ENCODE data around the gene C1QTNF8. TPM values are rescaled to one million over a fixed set of nuclear protein-coding genes. Genes with fewer than 3 reads are reported as not detected.

The C1QTNF8 gene
- total RNA-seq, 1 donor from 2014 or later = not detected

DNA sequence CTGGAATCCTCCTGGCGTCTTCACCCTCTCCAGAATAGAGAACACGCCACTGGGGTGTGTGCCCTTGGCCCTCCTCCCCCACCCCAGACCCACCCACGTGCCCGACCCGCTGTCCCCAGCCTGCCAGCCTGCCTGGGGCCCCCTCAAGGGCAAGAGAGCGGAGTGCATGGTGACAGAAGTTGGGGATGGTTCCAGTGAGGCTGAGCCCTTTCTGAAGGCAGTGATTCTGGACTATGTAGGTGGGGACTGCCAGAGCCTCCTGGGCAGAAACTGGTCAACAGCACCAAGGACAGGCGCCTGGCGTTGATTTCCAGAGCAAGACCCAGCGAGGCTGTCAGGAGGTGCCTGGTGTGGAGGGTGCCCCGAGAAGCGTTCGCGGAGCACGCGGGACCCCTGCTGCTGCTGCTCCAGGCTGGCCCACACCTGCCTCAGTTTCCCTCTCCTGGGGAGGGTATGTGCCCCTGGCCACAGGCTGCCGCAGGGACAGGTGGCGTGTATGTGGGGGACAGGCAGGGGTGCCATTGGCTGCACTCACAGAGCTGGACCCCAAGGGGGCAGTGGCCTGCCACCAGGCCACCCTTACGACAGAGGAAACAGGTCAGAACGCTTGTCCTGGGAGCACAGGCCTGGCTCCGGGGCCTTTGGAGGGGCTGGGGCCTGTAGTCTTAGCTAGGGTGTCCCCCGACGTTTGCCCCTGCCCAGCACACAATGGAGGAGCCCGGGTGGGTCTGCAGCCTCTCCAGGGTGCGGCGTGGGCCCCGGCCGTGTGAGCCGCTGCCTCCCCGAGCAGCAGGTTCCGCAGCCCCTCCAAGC is 22.3 kb downstream of the C1QTNF8 start:
- TF ChIP-seq, protein P1, sequence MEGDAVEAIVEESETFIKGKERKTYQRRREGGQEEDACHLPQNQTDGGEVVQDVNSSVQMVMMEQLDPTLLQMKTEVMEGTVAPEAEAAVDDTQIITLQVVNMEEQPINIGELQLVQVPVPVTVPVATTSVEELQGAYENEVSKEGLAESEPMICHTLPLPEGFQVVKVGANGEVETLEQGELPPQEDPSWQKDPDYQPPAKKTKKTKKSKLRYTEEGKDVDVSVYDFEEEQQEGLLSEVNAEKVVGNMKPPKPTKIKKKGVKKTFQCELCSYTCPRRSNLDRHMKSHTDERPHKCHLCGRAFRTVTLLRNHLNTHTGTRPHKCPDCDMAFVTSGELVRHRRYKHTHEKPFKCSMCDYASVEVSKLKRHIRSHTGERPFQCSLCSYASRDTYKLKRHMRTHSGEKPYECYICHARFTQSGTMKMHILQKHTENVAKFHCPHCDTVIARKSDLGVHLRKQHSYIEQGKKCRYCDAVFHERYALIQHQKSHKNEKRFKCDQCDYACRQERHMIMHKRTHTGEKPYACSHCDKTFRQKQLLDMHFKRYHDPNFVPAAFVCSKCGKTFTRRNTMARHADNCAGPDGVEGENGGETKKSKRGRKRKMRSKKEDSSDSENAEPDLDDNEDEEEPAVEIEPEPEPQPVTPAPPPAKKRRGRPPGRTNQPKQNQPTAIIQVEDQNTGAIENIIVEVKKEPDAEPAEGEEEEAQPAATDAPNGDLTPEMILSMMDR (IDR thresholded peaks at IDR 0.05; ENCODE audit: partially characterized antibody, unreplicated experiment) = peak; percentile 45
- Mint-ChIP-seq H3K4me1 (ENCODE audit: low read depth, unreplicated experiment) (peaks cover 10% of the 10 kb centered on the region), H3K9me3 (ENCODE audit: unreplicated experiment) (peaks cover 14% of the 10 kb centered on the region), H3K27ac (ENCODE audit: unreplicated experiment) (no peak overlapping the region), H3K27me3 (ENCODE audit: unreplicated experiment) (peaks cover 8% of the 10 kb centered on the region), H3K4me3 (ENCODE audit: unreplicated experiment) (no peak overlapping the region), H3K36me3 (ENCODE audit: unreplicated experiment) (no peaks in the 10 kb centered on the region)
- peak; percentile 27 for DNase-seq

DNA sequence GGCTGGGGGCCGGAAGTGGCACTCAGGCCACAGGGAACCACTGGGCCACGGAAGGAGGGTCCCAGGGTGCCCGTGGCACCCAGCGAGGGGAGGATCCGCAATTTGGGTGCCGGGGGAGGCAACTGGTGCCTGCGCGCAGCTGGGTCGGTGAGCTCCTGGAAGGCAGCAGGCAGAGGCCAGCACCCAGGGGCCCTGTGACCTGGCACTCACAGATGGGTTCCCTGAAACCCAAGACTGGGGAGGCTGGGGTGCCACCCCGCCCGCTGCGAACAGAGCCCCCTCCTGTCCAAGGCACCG is 22.8 kb downstream of the C1QTNF8 start:
- DNase-seq = no peak
- H3K4me3 Mint-ChIP-seq (ENCODE audit: unreplicated experiment) = no peak overlapping the region
- H3K4me1 Mint-ChIP-seq (ENCODE audit: low read depth, unreplicated experiment) = peaks cover 10% of the 10 kb centered on the region
- peaks cover 11% of the 10 kb centered on the region for H3K9me3 Mint-ChIP-seq (ENCODE audit: unreplicated experiment)
- H3K36me3 Mint-ChIP-seq (ENCODE audit: unreplicated experiment) = no peaks in the 10 kb centered on the region
- peaks cover 6% of the 10 kb centered on the region for H3K27me3 Mint-ChIP-seq (ENCODE audit: unreplicated experiment)
- TF ChIP-seq, protein P1 (IDR thresholded peaks at IDR 0.05; ENCODE audit: partially characterized antibody, unreplicated experiment) = no peak
- no peak overlapping the region for H3K27ac Mint-ChIP-seq (ENCODE audit: unreplicated experiment)

DNA sequence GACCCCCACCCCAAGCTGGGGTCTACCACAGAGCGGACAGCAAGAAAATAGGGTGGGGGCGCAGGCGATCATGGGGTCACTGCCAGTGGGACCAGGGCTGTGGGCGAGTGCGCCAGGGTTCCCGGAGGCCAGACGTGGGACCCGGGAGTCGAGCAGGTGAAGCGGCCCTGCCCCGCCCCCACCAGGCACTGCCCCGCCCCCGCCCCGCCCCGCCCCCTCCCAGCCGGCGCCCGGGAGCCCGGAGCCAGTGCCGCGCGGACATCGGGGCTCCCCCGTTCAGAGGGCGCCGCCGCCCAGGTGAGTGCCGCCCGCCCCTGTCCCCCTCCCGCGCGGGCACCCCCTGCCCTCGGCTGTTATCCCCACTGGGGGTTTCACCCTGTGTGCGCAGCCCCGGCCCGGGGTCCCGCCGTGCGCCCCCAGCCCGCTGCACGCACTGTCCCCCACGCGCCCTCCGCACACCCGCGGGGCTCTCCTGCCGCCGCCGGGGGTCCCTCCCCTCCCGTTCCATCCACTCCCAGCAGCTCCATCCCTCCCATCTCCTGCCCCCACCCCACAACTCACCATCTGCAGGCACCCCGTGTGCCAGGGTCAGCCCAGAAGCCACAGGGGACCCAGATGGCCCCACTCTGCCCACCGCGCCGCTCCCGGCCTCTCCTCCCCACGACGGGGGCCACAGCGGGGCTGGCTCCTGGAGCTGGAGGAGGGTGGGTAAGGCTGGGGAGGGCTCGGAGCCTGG is 23.4 kb downstream of the C1QTNF8 start, which contains the start of gene SSTR5:
TSS of gene SSTR5 (plus strand) at position 222 of the 736 bp plus-strand sequence. CDS start 6,122 bp downstream, outside the sequence.
- no peak within 1 kb of the TSS for H3K4me3 Mint-ChIP-seq (ENCODE audit: unreplicated experiment)
- TF ChIP-seq, protein P1 (IDR thresholded peaks at IDR 0.05; ENCODE audit: partially characterized antibody, unreplicated experiment) = no peak
- no peak within 1 kb of the TSS for H3K27ac Mint-ChIP-seq (ENCODE audit: unreplicated experiment)
- peaks cover 4% of the 10 kb centered on the region for H3K27me3 Mint-ChIP-seq (ENCODE audit: unreplicated experiment)
- H3K4me1 Mint-ChIP-seq (ENCODE audit: low read depth, unreplicated experiment) = peaks cover 8% of the 10 kb centered on the region
- DNase-seq = no peak
- no peaks in the 10 kb centered on the region for H3K36me3 Mint-ChIP-seq (ENCODE audit: unreplicated experiment)
- H3K9me3 Mint-ChIP-seq (ENCODE audit: unreplicated experiment) = peaks cover 11% of the 10 kb centered on the region

DNA sequence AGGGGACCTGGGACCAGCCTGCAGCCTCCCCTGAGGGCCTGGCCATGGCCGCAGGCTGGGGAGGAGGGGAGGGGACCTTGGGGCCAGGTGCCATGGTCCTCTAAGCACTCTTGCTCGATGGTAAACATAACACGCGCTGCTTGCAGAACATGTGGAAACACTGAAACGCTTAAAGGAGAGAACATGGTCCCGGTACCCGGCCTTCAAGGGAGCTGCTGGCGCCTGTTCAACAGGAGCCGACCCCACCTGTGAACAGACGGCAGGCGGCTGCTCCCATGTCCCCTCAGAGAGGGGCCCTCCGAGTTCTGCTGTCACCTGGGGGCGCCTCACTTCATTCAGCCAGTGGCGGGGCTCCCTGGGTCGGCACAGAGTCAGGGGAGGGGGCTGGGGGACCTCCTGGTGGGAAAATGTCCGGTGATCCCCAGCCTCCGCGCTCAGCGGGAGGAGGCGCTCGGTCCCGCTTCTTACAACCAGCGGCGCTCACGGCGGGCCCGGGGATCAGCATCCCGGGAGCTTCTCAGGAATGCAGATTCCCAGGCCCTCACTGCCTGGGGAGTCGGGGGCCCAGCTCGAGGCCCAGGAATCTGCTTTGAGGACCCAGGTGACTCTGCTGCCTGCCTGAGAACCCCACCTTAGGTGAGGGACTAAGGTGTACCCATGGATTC is 24.4 kb downstream of the C1QTNF8 start:
- TF ChIP-seq, protein P1 (IDR thresholded peaks at IDR 0.05; ENCODE audit: partially characterized antibody, unreplicated experiment) = no peak
- H3K4me3 Mint-ChIP-seq (ENCODE audit: unreplicated experiment) = no peak overlapping the region
- no peaks in the 10 kb centered on the region for H3K36me3 Mint-ChIP-seq (ENCODE audit: unreplicated experiment)
- H3K4me1 Mint-ChIP-seq (ENCODE audit: low read depth, unreplicated experiment) = peaks cover 3% of the 10 kb centered on the region
- no peak for DNase-seq
- peaks cover 3% of the 10 kb centered on the region for H3K27me3 Mint-ChIP-seq (ENCODE audit: unreplicated experiment)
- no peak overlapping the region for H3K27ac Mint-ChIP-seq (ENCODE audit: unreplicated experiment)
- peaks cover 6% of the 10 kb centered on the region for H3K9me3 Mint-ChIP-seq (ENCODE audit: unreplicated experiment)

Data from glutamatergic neuron (in vitro differentiated cells).